Measurements from ENCODE around the gene IQGAP2.

IQGAP2 gene

DNA sequence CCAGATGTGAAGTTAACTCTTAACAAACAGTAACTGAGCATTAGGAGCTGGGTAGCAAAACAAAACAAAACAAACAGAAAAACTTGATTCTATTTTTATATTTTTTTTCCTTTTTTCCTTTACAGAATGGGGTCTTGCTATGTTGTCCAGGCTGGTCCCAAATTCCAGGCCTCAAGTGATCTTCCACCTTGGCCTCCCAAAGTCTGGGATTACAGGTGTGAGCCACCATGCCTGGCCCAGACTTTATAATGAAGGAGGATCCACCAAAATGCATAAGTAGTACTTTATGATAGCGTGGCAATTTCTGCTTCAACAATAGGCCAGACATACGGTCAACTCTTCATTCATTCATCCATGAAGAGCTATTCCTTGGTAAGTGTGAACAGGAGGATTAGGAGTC lies 5.9 kb upstream of the IQGAP2 start:
- Mint-ChIP-seq H3K27ac (no peak overlapping the region), H3K9me3 (no peaks in the 10 kb centered on the region), H3K27me3 (no peaks in the 10 kb centered on the region), H3K4me1 (peaks cover 54% of the 10 kb centered on the region), H3K4me3 (no peak overlapping the region), H3K36me3 (no peaks in the 10 kb centered on the region)

DNA sequence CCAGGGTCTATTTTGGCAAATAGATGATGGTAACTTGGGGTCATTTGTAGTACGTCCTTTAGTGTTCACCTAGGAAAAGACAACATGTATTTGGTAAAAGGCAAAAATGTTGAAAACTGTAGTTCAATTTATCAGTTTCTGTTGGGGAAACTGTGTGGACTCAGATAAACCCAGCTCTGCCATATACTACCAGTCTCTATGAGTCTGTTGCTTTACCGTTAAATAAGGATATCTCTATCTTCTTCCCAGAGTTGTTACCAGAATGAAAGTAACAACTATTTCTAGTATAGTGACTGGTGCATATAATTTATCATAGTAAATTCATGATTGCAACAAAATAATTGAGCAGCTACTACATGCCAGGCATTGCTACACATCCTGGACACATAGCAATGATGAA lies 3.8 kb upstream of the IQGAP2 start:
- no peak overlapping the region for H3K27ac Mint-ChIP-seq
- H3K9me3 Mint-ChIP-seq = no peaks in the 10 kb centered on the region
- H3K4me3 Mint-ChIP-seq = no peak overlapping the region
- peaks cover 40% of the 10 kb centered on the region for H3K4me1 Mint-ChIP-seq
- no peaks in the 10 kb centered on the region for H3K36me3 Mint-ChIP-seq
- no peaks in the 10 kb centered on the region for H3K27me3 Mint-ChIP-seq

DNA sequence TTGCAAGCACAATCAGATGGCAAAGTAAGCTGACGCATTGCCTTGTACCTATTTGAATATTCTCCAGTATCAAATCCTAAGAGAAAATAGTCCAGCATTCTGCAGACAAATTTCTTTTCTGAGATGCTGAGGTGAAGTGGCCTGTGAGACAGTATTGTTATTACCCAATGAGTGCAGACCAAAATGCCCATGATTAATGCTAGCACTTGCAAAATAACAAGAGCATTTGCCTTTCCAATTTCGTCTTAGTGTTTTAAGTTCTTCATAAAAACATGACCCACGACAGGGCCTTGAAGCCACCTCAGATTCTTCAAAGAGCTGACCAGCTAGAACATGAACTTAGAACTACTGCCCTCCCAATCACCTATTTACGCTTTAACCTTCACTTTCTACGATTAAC lies 2.6 kb upstream of the IQGAP2 start:
- no peaks in the 10 kb centered on the region for H3K9me3 Mint-ChIP-seq
- no peaks in the 10 kb centered on the region for H3K36me3 Mint-ChIP-seq
- no peaks in the 10 kb centered on the region for H3K27me3 Mint-ChIP-seq
- peak overlapping the region; percentile 52 for H3K27ac Mint-ChIP-seq
- peaks cover 40% of the 10 kb centered on the region for H3K4me1 Mint-ChIP-seq
- H3K4me3 Mint-ChIP-seq = no peak overlapping the region

DNA sequence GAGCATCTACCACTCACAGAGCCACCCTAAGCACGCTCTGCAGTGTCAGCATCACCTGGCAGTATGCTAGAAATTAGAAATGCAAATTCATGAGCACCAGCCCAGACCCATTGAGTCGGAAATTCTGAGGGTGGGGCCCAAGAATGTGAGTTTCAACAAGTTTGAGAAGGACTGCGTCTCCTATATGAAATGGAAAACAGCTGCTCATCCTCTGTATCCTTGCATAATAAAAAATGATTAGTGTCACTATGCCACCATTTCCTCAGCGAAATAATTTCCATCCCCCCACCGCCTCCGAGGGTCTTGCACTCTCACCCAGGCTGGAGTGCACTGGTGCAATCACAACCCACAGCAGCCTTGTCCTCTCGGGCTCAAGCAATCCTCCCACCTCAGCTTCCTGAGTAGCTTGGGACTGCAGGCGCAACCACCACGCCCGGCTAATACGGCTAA lies 1.3 kb upstream of the IQGAP2 start:
- Mint-ChIP-seq H3K9me3 (no peaks in the 10 kb centered on the region), H3K36me3 (no peaks in the 10 kb centered on the region), H3K27ac (peak overlapping the region; percentile 98), H3K27me3 (no peaks in the 10 kb centered on the region), H3K4me3 (peak overlapping the region; percentile 96), H3K4me1 (peaks cover 48% of the 10 kb centered on the region)

DNA sequence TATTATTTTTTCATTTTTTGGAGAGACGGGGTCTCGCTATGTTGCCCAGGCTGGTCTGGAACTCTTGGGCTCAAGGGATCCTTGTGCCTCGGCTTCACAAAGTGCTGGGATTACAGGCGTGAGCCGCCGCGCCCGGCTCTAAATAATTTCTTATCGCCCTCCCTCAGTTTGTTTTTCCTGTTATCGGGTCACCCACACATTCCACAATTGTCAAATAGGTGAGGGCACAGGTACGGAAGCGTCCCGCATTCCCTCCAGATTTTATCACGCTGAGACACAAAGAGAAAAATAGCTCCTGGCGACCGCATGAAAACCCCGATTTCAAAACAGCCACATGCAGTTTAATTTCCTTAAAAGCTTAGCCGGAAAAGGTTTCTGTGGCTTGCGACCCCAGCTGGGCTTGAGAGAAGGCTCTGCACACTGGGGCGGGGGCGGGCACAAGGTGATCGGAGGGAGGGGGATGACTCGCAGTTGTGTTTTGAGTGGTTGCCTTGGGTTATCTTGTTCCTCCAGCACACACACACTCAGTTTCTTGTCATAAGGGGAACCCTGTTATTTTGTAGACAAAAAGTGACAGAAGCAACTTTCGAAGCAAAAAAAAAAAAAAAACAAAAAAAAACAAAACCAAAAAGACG lies 717 bp upstream of the IQGAP2 start:
- peak overlapping the region; percentile 96 for H3K4me3 Mint-ChIP-seq
- H3K27me3 Mint-ChIP-seq = no peaks in the 10 kb centered on the region
- no peaks in the 10 kb centered on the region for H3K36me3 Mint-ChIP-seq
- no peaks in the 10 kb centered on the region for H3K9me3 Mint-ChIP-seq
- peaks cover 53% of the 10 kb centered on the region for H3K4me1 Mint-ChIP-seq
- peak overlapping the region; percentile 98 for H3K27ac Mint-ChIP-seq

DNA sequence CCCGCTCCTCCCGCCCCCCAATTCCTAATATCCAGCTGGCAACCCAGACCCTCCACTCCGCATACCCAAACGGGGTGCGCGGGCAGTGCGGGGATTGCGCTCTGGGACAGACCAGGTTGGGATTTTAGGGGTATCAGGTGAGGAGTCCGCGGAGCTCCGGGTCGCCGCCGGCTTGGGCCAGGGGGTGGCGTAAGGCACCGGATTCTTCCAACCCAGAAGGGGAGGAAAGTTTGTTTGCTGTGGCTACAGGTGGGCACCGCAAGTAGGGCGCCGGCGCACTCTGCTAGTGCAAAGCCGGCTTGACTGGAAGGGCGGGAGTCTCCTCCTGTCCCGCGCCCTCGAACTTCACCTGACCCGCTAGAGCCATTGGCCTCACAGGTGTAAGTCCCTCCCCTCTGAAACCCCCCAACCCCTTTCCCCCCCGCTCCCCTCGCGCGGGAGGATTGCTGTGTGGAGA lies 709 bp downstream of the IQGAP2 start:
- H3K4me1 Mint-ChIP-seq = peaks cover 61% of the 10 kb centered on the region
- H3K27ac Mint-ChIP-seq = peak overlapping the region; percentile 88
- H3K4me3 Mint-ChIP-seq = peak overlapping the region; percentile 96
- no peaks in the 10 kb centered on the region for H3K27me3 Mint-ChIP-seq
- no peaks in the 10 kb centered on the region for H3K36me3 Mint-ChIP-seq
- no peaks in the 10 kb centered on the region for H3K9me3 Mint-ChIP-seq

DNA sequence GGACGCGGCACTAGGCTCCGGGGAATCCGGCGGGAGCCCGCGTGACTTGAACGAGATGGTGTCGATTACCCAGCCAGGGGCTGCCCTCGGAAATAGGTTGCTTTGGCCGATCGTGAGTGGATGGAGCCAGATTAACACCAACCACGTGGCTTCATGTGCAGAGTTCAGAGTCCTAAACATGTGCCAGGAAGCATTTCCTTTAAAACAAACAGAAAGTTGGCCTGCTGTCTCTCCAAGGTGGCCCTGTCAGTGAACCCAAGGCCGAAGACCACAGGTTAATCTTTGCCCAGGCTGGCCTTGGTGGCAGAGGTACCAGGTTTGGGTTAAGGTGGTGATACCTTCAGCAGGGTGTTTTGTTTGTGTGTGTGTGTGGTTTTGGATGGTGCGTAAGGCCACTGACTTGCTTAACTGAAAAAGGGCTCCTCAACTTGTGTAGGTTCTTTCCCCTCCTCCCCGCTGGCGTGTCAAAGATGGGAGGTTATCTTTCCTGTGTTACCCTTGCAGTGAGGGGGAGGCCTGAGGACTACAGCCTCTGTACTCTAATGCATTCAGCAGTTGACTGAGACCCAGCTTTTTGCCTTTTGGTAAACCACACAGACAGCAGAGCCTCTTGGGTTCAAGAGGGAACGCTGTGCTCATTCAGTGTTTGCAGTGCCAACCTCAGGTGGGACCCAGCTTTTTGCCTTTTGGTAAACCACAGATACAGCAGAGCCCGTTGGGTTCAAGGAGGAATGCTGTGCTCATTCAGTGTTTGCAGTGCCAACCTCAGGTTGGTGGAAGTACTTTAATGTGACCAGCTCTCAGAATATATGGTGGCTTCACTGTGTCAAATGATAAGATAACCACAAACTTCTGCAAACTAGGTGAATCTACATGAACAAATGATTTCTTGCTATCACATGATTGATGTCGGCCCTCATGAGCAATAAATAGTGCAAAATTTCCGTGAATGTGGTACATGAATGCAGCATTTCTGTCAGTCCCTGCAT lies 1.4 kb downstream of the IQGAP2 start:
- no peaks in the 10 kb centered on the region for H3K27me3 Mint-ChIP-seq
- no peaks in the 10 kb centered on the region for H3K36me3 Mint-ChIP-seq
- peak overlapping the region; percentile 96 for H3K4me3 Mint-ChIP-seq
- H3K27ac Mint-ChIP-seq = peak overlapping the region; percentile 88
- no peaks in the 10 kb centered on the region for H3K9me3 Mint-ChIP-seq
- peaks cover 68% of the 10 kb centered on the region for H3K4me1 Mint-ChIP-seq

DNA sequence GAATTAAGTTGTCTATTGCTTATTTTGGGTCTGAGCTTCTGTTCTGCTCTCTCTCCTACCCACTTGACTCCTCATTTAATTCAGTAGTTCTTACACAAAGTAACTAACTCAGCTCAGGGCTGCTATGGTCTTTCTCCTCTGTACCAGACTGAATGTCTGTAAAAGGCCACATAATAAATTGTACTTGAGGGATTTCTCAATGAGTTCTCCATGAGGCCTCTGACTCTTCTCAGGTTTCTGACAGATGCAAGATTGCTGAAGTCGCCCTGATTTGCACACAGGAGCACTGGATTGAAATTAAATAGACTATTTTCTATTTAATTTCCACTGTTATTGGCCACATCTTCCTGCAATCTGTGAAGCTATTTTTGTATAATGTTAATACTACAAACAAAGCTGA lies 2.9 kb downstream of the IQGAP2 start:
- no peaks in the 10 kb centered on the region for H3K27me3 Mint-ChIP-seq
- peaks cover 80% of the 10 kb centered on the region for H3K4me1 Mint-ChIP-seq
- H3K27ac Mint-ChIP-seq = peak overlapping the region; percentile 88
- H3K36me3 Mint-ChIP-seq = peaks cover 5% of the 10 kb centered on the region
- peak overlapping the region; percentile 96 for H3K4me3 Mint-ChIP-seq
- no peaks in the 10 kb centered on the region for H3K9me3 Mint-ChIP-seq

DNA sequence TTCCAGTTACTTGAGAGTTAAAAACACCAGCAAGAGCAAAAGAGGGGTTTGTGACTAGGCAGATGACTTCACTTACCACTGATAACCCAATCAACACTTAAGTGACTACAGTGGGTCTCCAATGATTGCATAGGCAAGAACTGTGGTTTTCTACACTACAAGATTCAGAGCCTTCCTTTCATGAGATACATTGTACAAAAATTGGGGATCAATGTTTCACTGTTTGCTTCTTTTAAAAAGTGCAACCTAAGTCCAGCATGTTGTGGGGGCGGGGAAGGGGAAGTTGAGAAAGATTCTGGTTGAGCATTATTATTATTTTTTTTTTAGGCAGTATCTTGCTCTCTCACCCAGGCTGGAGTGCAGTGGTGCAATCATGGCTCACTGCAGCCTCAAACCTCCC lies 3.6 kb downstream of the IQGAP2 start:
- H3K27ac Mint-ChIP-seq = peak overlapping the region; percentile 10
- peaks cover 79% of the 10 kb centered on the region for H3K4me1 Mint-ChIP-seq
- peak overlapping the region; percentile 2 for H3K4me3 Mint-ChIP-seq
- peaks cover 5% of the 10 kb centered on the region for H3K36me3 Mint-ChIP-seq
- H3K27me3 Mint-ChIP-seq = no peaks in the 10 kb centered on the region
- no peaks in the 10 kb centered on the region for H3K9me3 Mint-ChIP-seq

DNA sequence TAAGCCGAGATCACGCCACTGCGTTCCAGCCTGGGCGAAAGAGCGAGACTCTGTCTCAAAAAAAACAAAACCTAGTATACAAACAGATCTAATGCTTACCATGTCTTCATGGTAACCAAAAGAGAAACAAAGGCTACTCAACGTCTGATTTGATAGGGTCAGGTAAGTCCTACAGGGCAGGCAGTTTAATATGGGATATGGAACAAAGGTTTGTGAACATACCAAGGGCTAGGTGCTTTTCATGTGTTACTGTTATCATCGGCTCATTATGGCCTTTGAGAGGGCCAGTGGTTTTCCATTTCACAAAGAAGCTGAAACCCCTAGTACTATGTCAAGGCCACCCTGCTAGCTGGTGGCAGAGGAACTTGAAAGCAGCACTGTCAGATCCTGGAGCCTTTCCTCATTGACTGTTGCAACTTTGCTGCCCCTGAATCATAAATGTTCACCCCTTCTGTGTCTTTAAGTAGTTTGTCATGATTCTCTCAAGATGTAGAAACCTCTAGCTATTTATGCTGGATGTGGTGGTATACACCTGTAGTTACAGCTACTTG lies 5.1 kb downstream of the IQGAP2 start:
- Mint-ChIP-seq H3K27ac (no peak overlapping the region), H3K4me1 (peaks cover 82% of the 10 kb centered on the region), H3K27me3 (no peaks in the 10 kb centered on the region), H3K9me3 (no peaks in the 10 kb centered on the region), H3K4me3 (no peak overlapping the region), H3K36me3 (peaks cover 5% of the 10 kb centered on the region)

DNA sequence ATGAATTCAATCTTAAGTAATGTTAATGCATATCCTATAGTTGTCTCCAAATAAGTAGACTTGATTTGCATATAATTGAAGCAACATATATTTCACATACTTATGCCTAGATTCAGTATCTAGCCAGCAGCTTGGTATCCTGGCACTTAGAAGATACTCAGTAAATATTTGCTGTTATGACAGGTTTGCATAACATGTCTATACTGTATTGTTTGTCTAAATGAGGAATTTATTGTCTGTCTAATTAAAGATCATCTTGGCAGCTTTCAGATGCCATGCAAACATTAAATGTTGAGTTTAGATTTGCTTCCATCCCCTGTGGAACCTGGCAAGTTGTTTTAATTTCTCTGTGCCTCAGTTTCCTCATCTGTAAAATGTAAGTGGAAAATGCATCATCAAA lies 9.4 kb downstream of the IQGAP2 start:
- no peaks in the 10 kb centered on the region for H3K9me3 Mint-ChIP-seq
- no peak overlapping the region for H3K27ac Mint-ChIP-seq
- H3K4me1 Mint-ChIP-seq = peaks cover 87% of the 10 kb centered on the region
- H3K27me3 Mint-ChIP-seq = no peaks in the 10 kb centered on the region
- H3K4me3 Mint-ChIP-seq = no peak overlapping the region
- H3K36me3 Mint-ChIP-seq = peaks cover 12% of the 10 kb centered on the region

DNA sequence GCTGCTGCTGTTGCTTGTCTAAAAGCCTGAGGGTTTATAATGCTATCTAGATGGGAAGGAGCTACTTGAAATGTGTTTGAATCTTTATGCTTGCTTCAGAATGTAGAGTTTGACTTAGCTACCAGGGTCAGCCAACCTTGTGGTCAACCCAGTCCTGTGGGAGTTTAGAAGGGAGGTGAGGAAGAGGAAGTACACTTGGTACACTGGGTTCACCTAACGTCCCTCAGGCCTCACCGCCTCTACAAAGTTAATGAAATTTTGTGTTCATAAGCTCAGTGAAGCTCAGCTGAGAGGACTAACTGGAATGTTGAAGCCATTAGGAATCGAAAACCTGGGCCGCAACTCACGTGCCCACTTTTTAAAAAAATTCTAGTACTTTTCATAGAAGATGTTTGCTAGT lies 10.7 kb downstream of the IQGAP2 start:
- peak overlapping the region; percentile 35 for H3K27ac Mint-ChIP-seq
- no peaks in the 10 kb centered on the region for H3K9me3 Mint-ChIP-seq
- H3K4me1 Mint-ChIP-seq = peaks cover 87% of the 10 kb centered on the region
- peaks cover 12% of the 10 kb centered on the region for H3K36me3 Mint-ChIP-seq
- no peaks in the 10 kb centered on the region for H3K27me3 Mint-ChIP-seq
- no peak overlapping the region for H3K4me3 Mint-ChIP-seq

DNA sequence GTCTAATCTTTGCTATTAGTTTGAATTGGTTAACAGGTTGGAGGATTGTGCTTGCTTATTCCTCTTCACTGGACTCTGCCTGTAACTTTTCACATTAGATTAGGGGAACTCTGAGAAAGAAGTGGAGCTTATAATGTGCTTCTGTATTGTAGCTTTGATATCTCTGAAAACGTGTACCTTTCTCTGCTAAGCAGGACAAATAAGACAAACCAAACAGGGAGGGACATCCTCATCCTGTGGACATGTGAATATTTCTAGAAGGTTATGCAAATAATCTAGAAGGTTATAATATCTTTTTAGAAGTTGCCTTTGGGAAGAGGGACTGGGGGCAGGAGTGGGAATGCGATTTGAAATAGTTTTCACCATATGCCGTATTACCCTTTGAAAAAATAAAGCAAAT lies 11.7 kb downstream of the IQGAP2 start:
- peaks cover 13% of the 10 kb centered on the region for H3K36me3 Mint-ChIP-seq
- H3K4me1 Mint-ChIP-seq = peaks cover 83% of the 10 kb centered on the region
- no peaks in the 10 kb centered on the region for H3K27me3 Mint-ChIP-seq
- H3K4me3 Mint-ChIP-seq = no peak overlapping the region
- H3K9me3 Mint-ChIP-seq = no peaks in the 10 kb centered on the region
- H3K27ac Mint-ChIP-seq = peak overlapping the region; percentile 24

DNA sequence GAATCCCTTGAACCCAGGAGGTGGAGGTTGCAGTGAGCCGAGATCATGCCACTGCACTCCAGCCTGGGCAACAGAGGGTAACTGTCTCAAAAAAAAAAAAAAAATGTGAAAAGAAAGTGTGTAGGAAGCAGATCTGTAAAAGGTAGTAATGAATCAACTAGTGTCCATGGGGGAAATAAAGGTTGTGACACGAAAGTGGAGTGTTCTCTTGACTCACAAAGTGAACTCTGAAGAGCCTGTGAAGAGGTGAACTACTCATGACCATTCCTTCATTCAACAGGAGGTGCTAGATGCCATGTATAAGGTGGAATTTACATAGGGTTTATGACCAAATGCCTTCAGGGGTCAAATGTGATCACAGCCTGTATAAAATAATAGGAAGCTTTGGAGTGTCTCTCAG lies 12.8 kb downstream of the IQGAP2 start:
- Mint-ChIP-seq H3K27me3 (no peaks in the 10 kb centered on the region), H3K36me3 (peaks cover 15% of the 10 kb centered on the region), H3K27ac (peak overlapping the region; percentile 63), H3K4me1 (peaks cover 81% of the 10 kb centered on the region), H3K4me3 (peak overlapping the region; percentile 3), H3K9me3 (no peaks in the 10 kb centered on the region)

DNA sequence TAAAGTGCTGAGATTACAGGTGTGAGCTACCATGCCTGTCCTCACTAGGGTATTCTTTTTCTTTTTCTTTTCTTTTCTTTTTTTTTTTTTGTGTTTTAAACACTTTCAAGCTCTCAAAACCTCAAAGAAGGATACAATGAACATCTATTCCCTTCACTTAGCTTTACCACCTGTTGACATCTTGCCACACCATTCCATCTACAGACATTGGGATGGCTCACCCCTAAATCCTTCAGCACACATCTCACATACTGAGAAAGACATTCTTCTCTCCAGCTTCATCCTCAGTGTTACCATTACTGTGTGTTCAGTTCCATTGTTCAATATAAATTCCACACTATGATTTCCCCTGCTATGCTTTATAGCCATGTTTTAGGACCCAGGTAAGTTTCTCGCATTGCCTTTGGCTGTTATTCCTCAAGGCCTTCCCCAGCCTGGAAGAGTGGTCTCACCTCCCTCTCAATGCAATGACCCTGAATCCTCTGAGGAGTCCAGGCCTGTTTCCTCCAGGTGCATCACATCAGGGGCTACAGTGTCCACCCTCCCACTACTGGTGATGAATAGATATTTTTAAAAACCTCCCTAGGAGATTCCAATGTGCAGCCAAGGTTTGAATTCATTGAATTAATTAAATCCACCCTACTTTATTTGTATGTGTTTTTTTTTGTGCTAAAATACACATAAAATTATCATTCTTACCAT lies 16.7 kb downstream of the IQGAP2 start:
- Mint-ChIP-seq H3K4me1 (peaks cover 77% of the 10 kb centered on the region), H3K27ac (no peak overlapping the region), H3K9me3 (no peaks in the 10 kb centered on the region), H3K27me3 (no peaks in the 10 kb centered on the region), H3K36me3 (peaks cover 12% of the 10 kb centered on the region), H3K4me3 (no peak overlapping the region)
